Peyer's patch (tissue), 4 donors: ENCODE data around the gene TARP.

Source experiments
- CTCF ChIP-seq, 6 experiments: fragments of 450-650 bp in 4 of 6; fragments of 200-600 bp in 2 of 6; sonication (generic) in 1 of 6; IDR thresholded peaks; one replicate each; pipeline ENCODE4 v1.5.1; 2017 to 2019; ENCODE audit warnings: antibody characterized with exemption in 6 of 6, mild to moderate bottlenecking in 3 of 6, moderate library complexity in 1 of 6
- POLR2A ChIP-seq, 2 donors: fragments of 450-650 bp; IDR thresholded peaks; one replicate each; pipeline ENCODE4 v1.5.1; 2017; ENCODE audit warnings: antibody characterized with exemption in 2 of 2, mild to moderate bottlenecking in 2 of 2, moderate library complexity in 2 of 2

DNA sequence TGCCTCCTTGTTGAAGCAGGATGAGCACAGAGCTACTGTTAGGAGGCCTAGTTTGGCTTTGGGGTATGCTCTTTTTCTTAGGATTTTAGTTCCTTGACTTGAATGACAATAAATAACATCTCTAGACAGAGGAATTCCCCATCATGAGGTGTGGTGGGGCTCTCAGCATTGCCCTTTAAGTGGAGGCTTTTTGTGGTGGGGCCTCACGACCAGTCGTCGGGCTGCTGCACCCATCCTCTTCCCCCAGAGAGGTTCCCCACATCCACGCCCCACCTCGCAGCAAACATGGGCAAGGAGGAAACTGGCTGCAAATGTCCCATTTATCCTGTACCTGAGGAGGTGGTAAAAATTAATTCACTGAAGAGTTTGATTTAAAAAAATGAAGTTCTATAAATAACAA lies 36.1 kb upstream of the TARP start:
- TF ChIP-seq CTCF (IDR thresholded peaks at IDR 0.05) (no peak), POLR2A (IDR thresholded peaks at IDR 0.05) (no peak)
